Panc1 (cell line): ENCODE data around the gene SARS2.

ENCODE experiments used
- POLR2AphosphoS5 ChIP-seq: IDR thresholded peaks from 2 replicates; pipeline ENCODE4 v1.6.1; 2012; ENCODE audit warnings: mild to moderate bottlenecking, low read depth, low read length, moderate library complexity
- TCF7L2 ChIP-seq: IDR thresholded peaks from 2 replicates; pipeline ENCODE4 v1.6.1; 2011; ENCODE audit warnings: mild to moderate bottlenecking, low read depth, low read length, inconsistent platforms
- TF ChIP-seq, protein P1 (sequence below): fragments of 450-650 bp; IDR thresholded peaks from 2 replicates; pipeline ENCODE4 v1.5.1; 2017; ENCODE audit warnings: mild to moderate bottlenecking
- TF ChIP-seq, protein P2 (sequence below), 2 experiments: IDR thresholded peaks; 2 replicates each; pipeline ENCODE4 v1.6.1; 2011 to 2012; ENCODE audit warnings: low read depth in 2 of 2, control low read depth in 1 of 2, low read length in 1 of 2, mild to moderate bottlenecking in 1 of 2, moderate library complexity in 1 of 2; ENCODE audit not compliant: insufficient read depth in 1 of 2

DNA sequence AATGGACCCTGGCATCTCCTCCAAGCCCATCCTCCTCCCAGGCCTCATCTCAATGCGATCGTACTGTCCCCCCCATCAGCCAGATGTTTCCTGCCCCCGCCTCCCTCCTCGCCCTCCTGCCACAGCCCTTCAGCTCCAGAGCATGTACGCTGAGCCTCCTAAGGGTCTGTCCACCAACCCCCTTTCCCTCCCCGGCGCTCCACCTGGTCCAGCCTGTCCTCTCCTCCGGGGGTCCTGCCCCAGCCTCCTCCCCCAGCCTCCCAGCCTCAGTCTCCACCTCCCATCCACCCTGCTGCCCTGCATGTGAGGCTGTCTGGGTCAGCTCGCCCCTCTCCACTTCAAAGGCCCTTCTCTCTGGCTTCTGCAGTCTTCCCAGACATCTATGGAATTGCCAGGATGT, 35.6 kb downstream of the SARS2 start:
- TF ChIP-seq, protein P1, sequence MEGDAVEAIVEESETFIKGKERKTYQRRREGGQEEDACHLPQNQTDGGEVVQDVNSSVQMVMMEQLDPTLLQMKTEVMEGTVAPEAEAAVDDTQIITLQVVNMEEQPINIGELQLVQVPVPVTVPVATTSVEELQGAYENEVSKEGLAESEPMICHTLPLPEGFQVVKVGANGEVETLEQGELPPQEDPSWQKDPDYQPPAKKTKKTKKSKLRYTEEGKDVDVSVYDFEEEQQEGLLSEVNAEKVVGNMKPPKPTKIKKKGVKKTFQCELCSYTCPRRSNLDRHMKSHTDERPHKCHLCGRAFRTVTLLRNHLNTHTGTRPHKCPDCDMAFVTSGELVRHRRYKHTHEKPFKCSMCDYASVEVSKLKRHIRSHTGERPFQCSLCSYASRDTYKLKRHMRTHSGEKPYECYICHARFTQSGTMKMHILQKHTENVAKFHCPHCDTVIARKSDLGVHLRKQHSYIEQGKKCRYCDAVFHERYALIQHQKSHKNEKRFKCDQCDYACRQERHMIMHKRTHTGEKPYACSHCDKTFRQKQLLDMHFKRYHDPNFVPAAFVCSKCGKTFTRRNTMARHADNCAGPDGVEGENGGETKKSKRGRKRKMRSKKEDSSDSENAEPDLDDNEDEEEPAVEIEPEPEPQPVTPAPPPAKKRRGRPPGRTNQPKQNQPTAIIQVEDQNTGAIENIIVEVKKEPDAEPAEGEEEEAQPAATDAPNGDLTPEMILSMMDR = no peak
- TF ChIP-seq POLR2AphosphoS5 (no peak), TCF7L2 (no peak)
- TF ChIP-seq, protein P2, sequence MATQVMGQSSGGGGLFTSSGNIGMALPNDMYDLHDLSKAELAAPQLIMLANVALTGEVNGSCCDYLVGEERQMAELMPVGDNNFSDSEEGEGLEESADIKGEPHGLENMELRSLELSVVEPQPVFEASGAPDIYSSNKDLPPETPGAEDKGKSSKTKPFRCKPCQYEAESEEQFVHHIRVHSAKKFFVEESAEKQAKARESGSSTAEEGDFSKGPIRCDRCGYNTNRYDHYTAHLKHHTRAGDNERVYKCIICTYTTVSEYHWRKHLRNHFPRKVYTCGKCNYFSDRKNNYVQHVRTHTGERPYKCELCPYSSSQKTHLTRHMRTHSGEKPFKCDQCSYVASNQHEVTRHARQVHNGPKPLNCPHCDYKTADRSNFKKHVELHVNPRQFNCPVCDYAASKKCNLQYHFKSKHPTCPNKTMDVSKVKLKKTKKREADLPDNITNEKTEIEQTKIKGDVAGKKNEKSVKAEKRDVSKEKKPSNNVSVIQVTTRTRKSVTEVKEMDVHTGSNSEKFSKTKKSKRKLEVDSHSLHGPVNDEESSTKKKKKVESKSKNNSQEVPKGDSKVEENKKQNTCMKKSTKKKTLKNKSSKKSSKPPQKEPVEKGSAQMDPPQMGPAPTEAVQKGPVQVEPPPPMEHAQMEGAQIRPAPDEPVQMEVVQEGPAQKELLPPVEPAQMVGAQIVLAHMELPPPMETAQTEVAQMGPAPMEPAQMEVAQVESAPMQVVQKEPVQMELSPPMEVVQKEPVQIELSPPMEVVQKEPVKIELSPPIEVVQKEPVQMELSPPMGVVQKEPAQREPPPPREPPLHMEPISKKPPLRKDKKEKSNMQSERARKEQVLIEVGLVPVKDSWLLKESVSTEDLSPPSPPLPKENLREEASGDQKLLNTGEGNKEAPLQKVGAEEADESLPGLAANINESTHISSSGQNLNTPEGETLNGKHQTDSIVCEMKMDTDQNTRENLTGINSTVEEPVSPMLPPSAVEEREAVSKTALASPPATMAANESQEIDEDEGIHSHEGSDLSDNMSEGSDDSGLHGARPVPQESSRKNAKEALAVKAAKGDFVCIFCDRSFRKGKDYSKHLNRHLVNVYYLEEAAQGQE (IDR thresholded peaks at IDR 0.05; ENCODE audit: insufficient read depth in 1 of 2, low read depth in 2 of 2, low read length in 1 of 2) = no peak
